Measurements from ENCODE around the gene APBA2.

- TF ChIP-seq CTCF (IDR thresholded peaks at IDR 0.05) (no peak), POLR2A (IDR thresholded peaks at IDR 0.05) (no peak)
These were observed 192.8 kb downstream of the APBA2 start for GRCh38 chr15:29078541-29078940.

Measured in heart left ventricle (tissue), 13 donors.